Activated CD8-positive, alpha-beta memory T cell treated with anti-CD3 and anti-CD28 coated beads, Interleukin-2, amount 10 ng/mL, durations not matched to agents 7 days and 5 days (primary cell): ENCODE results near the gene TIMM44. TPM values are rescaled to one million over a fixed set of nuclear protein-coding genes. Genes with fewer than 3 reads are reported as not detected.

Experiments used
- ATAC-seq: fragments of 150-1000 bp; cut with Tn5 transposase; one replicate; pipeline ENCODE4 v1.10.0; 2021; ENCODE audit warnings: moderate library complexity
- CTCF ChIA-PET: fragments of 350-600 bp; sonication (Branson Sonifier 250); formaldehyde crosslinking; loops from one replicate; lab custom pipeline; 2021; ENCODE audit warnings: antibody characterized with exemption; lab: Charles Lee
- DNase-seq: peaks from one replicate; pipeline ENCODE4 v3.0.0-alpha.2; 2020
- H3K27ac Mint-ChIP-seq: one replicate; pipeline ENCODE4 v1.8.0; 2021; ENCODE audit warnings: mild to moderate bottlenecking, mixed read lengths
- H3K27me3 Mint-ChIP-seq: one replicate; pipeline ENCODE4 v1.8.0; 2021; ENCODE audit warnings: mixed read lengths
- H3K36me3 Mint-ChIP-seq: one replicate; pipeline ENCODE4 v1.8.0; 2021; ENCODE audit warnings: mild to moderate bottlenecking, mixed read lengths
- H3K4me1 Mint-ChIP-seq: one replicate; pipeline ENCODE4 v1.8.0; 2021; ENCODE audit warnings: mixed read lengths
- H3K4me3 Mint-ChIP-seq: one replicate; pipeline ENCODE4 v1.8.0; 2021; ENCODE audit warnings: mild to moderate bottlenecking, moderate library complexity, mixed read lengths
- H3K9me3 Mint-ChIP-seq: one replicate; pipeline ENCODE4 v1.8.0; 2022; ENCODE audit warnings: low read depth, mixed read lengths
- total RNA-seq, 2 experiments: library from RNA; stranded (reverse); gene quantifications; one replicate each; pipeline ENCODE4 v1.2.3, GENCODE V29; 2021

Gene TIMM44
- total RNA-seq, 2 experiments from 2014 or later, result 63.7 to 76.4 TPM

DNA sequence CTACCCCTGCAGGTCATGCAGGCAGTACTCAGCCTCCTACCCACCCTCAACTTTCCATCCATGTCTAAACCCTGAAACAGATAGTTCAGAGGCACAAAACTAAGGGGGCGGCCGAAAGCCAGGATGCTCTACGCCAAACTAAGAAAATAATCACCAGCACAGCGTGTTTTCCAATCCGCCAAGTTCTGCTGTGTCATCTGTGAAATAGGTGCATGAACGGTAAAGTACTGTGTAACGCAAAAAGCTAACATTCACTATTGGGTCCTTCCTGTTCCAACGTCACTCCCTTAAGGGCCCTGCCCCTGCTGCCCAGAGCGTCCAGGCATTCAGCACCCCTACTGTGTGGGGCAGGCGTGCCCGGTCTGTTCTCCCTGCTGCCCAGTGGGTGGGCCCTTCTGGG, 12.2 kb upstream of the TIMM44 start:
- CTCF ChIA-PET, result no interaction called here
- ATAC-seq (no peak), DNase-seq (no peak)
- H3K4me1 Mint-ChIP-seq, result no peaks in the 10 kb centered on the region
- no peak overlapping the region for H3K27ac Mint-ChIP-seq
- H3K27me3 Mint-ChIP-seq, result no peaks in the 10 kb centered on the region
- no peaks in the 10 kb centered on the region for H3K9me3 Mint-ChIP-seq
- no peak overlapping the region for H3K4me3 Mint-ChIP-seq
- H3K36me3 Mint-ChIP-seq, result no peaks in the 10 kb centered on the region

DNA sequence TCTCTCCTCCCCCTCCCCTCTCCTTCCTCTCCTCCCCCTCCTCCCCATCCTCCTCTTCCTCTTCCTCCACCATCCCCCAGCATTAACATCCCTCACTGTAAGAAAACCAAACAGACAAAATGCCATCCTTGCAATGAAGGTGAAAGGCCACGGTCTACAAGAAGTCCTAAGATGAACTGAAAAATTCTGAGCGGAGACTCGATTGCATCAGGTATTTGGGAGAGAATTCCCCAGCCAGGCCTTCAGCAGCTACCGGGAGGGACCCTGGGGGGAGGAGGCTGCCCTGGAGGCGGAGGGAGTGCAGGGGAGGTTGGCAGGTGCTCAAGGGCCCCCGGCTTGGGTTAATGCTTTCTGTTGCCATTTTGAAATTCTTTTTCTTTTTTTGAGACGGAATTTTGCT, 10.1 kb upstream of the TIMM44 start:
- CTCF ChIA-PET, result interaction anchor here (0.7 kb wide), 1 partner anchor 9 kb away, joined by 3 read pairs; no protein-coding TSS in a partner anchor
- Mint-ChIP-seq H3K4me1 (no peaks in the 10 kb centered on the region), H3K27me3 (no peaks in the 10 kb centered on the region), H3K9me3 (no peaks in the 10 kb centered on the region), H3K4me3 (no peak overlapping the region), H3K36me3 (no peaks in the 10 kb centered on the region), H3K27ac (no peak overlapping the region)
- DNase-seq (no peak), ATAC-seq (no peak)

DNA sequence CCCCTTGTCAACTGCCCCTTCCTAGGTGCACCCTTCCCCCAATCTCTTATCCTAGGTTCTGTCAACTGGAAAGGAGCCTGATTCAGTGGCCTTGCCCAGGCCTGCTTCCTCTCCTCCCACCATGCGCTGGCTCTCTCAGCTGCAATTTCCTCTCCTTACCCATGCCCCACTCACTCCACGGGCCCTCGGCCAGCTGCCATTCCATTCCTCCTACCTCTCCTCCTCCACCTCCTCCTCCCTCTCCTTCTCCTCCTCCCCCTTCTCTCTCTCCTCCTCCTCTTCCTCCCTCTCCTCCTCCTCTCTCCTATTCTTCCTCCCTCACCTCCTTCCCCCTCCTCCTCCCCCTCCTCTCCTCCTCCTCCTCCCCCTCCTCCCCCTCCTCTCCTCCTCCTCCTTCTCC, 9.6 kb upstream of the TIMM44 start:
- CTCF ChIA-PET, result no interaction called here
- Mint-ChIP-seq H3K4me1 (no peaks in the 10 kb centered on the region), H3K27ac (no peak overlapping the region), H3K9me3 (no peaks in the 10 kb centered on the region), H3K36me3 (no peaks in the 10 kb centered on the region), H3K27me3 (no peaks in the 10 kb centered on the region), H3K4me3 (no peak overlapping the region)
- peak; percentile 23 for ATAC-seq
- DNase-seq, result no peak

DNA sequence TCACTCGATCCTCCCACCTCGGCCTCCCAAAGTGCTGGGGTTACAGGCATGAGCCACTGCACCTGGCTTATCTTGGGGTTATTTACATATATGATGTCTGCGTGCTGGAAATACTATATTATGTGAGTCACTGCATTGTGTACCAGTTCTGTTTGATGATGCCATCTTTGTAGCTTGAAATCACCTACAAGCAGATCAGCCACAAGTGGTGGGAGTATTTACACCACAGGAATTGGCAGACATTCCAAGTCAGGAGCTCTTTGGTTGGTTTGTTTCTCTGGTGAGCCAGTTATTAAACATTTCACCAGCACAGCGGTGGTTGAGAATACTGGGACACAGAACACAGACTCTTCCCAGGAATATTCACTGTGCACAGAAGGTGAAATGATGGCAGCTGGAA, 4.5 kb upstream of the TIMM44 start:
- Mint-ChIP-seq H3K27me3 (no peaks in the 10 kb centered on the region), H3K4me3 (no peak overlapping the region), H3K9me3 (no peaks in the 10 kb centered on the region), H3K27ac (no peak overlapping the region), H3K36me3 (no peaks in the 10 kb centered on the region), H3K4me1 (peaks cover 14% of the 10 kb centered on the region)
- ATAC-seq, result no peak
- CTCF ChIA-PET, result no interaction called here
- no peak for DNase-seq

DNA sequence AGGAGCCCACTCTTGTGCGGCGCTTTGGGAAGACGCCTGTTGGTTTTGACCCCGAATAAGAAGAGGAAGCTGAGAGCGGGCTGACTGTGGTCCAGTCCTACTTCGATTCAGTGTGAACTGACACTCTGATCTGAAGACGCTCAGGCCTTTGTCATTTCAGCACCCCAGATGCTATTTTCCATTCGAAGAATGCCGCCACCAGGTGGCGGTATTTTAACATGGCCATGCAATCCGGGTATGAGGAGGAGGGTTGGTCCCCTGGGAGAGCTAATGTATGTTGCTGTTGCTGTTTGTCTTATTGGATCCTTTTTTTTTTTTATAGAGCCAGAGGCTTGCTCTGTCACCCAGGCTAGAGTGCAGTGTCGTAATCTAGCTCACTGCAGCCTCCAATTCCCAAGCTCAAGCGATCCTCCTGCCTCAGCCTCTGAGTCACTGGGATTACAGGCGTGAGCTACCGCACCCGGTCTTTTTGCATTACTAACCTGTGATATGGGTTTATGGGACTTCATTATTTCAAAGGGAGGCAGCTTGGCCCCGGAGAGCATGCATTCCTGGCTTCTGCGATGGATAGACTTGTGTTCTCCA, 803 bp upstream of the TIMM44 start:
- Mint-ChIP-seq H3K27me3 (no peaks in the 10 kb centered on the region), H3K36me3 (peaks cover 8% of the 10 kb centered on the region), H3K4me3 (peak overlapping the region; percentile 83), H3K4me1 (peaks cover 33% of the 10 kb centered on the region), H3K27ac (peak overlapping the region; percentile 91), H3K9me3 (no peaks in the 10 kb centered on the region)
- peak; percentile 92 for DNase-seq
- ATAC-seq, result peak; percentile 46
- CTCF ChIA-PET, result interaction anchor here (0.6 to 5.7 kb wide), 36 partner anchors 9 to 397 kb away, joined by 3 to 75 read pairs (median 4); partner anchors contain the start of genes CTXN1, ELAVL1, MAP2K7 and PET100

DNA sequence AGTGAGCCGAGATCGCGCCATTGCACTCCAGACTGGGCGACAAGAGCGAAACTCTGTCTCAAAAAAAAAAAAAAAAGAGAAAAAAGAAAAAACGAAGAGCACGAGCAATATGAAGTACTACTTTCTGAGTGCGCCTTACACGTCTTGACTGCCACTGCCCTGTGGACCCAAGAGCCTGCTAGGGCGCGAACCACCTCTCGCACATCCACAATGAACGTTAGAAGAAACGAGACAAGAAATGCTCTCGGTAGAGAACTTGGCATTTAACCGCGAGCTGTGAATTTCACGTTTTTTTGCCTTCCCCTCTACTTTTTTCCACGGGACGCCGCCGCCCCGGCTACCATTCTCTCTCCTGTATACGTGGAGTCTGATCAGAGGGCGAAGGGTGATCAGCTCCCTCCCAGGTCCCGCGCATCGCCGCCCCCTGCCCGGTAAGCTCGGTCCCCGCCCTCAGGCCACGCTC, 454 bp downstream of the TIMM44 start:
- Mint-ChIP-seq H3K4me1 (peaks cover 33% of the 10 kb centered on the region), H3K27ac (peak overlapping the region; percentile 91), H3K36me3 (peaks cover 13% of the 10 kb centered on the region), H3K27me3 (no peaks in the 10 kb centered on the region), H3K9me3 (no peaks in the 10 kb centered on the region), H3K4me3 (peak overlapping the region; percentile 83)
- peak; percentile 6 for ATAC-seq
- no peak for DNase-seq
- CTCF ChIA-PET, result interaction anchor here (0.6 to 5.7 kb wide), 21 partner anchors 14 to 399 kb away, joined by 3 to 75 read pairs (median 7); partner anchors contain the start of genes CTXN1, ELAVL1, MAP2K7 and PET100

DNA sequence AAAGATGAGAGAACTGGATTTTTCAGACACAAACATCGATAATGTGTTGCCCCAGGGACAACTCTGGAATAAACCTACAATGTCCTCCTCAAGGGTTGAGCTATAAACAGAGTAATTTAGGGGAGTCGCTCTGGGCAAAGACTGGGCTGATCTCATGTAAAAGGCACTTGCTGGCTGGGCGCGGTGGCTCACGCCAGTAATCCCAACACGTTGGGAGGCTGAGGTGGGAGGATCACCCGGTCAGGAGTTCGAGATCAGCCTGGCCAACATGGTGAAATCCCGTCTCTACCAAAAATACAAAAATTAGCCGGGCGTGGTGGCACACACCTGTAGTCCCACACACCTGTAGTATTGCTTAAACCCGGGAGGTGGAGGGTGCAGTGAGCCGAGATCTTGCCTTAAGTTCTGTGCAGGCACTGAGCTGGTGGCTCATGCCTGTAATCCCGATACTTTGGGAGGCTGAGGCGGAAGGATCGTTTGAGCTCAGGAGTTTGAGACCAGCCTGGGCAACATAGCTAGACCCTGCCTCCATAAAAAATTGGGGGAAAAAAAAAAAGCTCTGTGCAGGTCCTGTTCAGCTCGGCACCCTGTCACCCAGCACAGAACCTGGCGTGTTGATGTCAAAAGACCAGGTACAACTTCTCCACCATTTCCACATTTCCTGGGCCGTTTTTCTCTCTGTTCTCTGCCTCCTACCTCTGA, 1.4 kb downstream of the TIMM44 start:
- no peak for DNase-seq
- no peaks in the 10 kb centered on the region for H3K9me3 Mint-ChIP-seq
- CTCF ChIA-PET, result interaction anchor here (3.4 to 5.7 kb wide), 2 partner anchors 21 to 63 kb away, joined by 74 to 75 read pairs; partner anchors contain the start of genes ELAVL1 and SNAPC2
- H3K4me3 Mint-ChIP-seq, result peak overlapping the region; percentile 83
- H3K27ac Mint-ChIP-seq, result peak overlapping the region; percentile 60
- H3K4me1 Mint-ChIP-seq, result peaks cover 33% of the 10 kb centered on the region
- no peak for ATAC-seq
- peaks cover 16% of the 10 kb centered on the region for H3K36me3 Mint-ChIP-seq
- H3K27me3 Mint-ChIP-seq, result no peaks in the 10 kb centered on the region

DNA sequence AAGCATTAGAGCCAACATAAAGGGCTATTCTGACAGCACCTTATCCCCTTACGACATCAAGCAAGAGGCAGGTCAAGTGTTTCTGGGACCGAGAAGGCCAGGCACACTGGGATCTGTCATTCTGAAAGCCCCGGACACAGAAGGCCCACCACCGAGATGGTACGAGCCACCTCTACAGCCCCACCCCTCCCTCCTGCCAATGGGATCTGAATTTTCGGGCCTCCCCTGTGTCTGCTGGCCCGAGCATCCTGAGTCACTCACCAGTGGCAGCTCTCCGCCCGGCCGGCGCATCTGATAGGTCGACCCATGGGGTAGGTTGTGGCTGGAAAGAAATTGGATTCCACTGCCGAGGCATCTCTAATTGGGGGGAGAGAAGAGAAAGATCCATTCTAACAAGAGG, 2.6 kb downstream of the TIMM44 start:
- ATAC-seq (no peak), DNase-seq (no peak)
- Mint-ChIP-seq H3K4me3 (peak overlapping the region; percentile 18), H3K27me3 (no peaks in the 10 kb centered on the region), H3K4me1 (peaks cover 33% of the 10 kb centered on the region), H3K36me3 (peaks cover 16% of the 10 kb centered on the region), H3K9me3 (no peaks in the 10 kb centered on the region), H3K27ac (no peak overlapping the region)
- CTCF ChIA-PET, result interaction anchor here (5.7 kb wide), 1 partner anchor 20 kb away, joined by 75 read pairs; the partner anchor contains the start of gene SNAPC2

DNA sequence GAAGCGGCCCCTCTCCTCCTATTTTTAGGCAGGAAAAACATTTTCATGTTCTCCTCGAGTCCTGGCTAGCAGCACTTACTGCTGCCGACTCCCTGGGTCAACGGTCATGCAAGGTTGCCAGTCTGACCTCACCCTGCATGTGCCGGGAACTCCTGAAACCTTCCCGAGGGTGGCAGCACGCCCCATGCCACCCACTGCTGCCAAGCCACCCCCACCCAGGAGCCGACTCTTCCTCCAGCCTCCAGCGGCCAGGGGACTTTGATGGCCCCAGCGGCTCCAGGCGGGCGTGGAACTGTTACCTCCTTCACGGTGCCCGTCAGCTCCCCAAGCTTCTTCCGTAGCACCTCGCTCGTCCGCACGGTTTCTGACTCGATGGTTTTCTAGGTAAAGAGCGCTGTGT, 8.7 kb downstream of the TIMM44 start:
- H3K4me3 Mint-ChIP-seq, result no peak overlapping the region
- H3K27me3 Mint-ChIP-seq, result no peaks in the 10 kb centered on the region
- CTCF ChIA-PET, result interaction anchor here (0.9 to 1.1 kb wide), 2 partner anchors 9 to 31 kb away, joined by 3 to 4 read pairs; partner anchors contain the start of genes MAP2K7 and TIMM44
- no peak for ATAC-seq
- no peak for DNase-seq
- peaks cover 17% of the 10 kb centered on the region for H3K36me3 Mint-ChIP-seq
- H3K9me3 Mint-ChIP-seq, result no peaks in the 10 kb centered on the region
- no peak overlapping the region for H3K27ac Mint-ChIP-seq
- no peaks in the 10 kb centered on the region for H3K4me1 Mint-ChIP-seq

DNA sequence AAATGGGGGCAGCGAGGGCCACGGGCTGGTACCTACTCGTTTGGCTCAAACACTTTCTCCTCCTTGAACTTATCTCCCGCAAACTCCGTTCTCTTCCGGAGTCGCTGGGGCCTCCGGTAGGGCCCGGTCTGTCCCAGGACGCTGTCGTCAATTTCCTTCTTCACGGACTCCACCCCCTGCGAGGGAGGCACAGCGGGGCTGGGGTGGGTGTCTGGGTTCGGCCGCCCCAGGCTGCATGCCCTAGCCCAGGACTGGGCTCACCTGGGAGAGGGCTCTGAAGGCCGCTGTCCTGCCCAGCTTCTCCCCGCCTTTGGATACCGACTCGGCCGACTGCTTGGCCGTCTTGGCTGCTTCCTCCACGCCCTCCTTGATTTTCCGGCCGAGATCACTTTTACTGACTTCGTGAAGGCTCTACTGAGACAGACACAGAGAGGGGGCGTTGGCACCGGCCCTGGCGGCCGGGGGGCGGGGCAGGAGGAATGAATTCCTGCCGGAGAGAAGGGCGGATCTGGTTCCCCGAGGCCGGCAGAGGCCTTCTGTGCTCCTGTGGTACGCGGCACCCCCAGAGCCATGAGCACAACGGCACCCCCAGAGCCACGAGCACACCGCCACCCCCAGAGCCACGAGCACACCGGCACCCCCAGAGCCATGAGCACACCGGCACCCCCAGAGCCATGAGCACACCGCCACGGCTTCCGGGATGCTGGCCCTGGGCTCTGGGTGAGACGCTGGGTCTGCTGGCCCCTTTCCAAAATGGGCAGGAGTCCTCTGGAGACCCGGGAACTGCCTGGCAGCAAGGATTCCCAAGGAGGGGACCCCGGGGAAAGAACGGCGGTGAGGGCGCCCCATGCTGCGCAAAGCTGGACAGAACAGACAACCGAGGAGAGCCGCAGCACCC, 9.4 kb downstream of the TIMM44 start:
- no peak for ATAC-seq
- H3K9me3 Mint-ChIP-seq, result no peaks in the 10 kb centered on the region
- no peak overlapping the region for H3K27ac Mint-ChIP-seq
- H3K4me1 Mint-ChIP-seq, result no peaks in the 10 kb centered on the region
- peaks cover 17% of the 10 kb centered on the region for H3K36me3 Mint-ChIP-seq
- H3K27me3 Mint-ChIP-seq, result no peaks in the 10 kb centered on the region
- DNase-seq, result no peak
- CTCF ChIA-PET, result no interaction called here
- H3K4me3 Mint-ChIP-seq, result no peak overlapping the region

DNA sequence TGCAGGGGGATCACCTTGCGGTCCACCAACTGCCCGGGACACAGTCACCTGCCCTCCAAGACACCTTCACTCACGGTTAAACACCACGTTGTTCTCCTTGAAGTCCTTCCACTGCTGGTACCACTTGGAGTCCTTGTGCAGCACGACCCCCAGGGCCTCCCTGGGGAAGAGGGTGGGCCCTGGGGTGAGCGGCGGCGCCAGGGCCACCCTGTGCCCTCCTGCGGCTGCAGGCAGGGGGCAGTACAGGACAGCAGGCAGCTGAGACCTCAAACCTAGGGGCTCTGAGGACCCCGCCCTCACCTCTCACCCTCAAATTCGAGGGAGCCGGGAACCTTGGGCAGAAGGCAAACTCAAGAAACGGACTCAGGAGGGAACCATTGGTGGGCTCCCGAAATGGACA, 10.1 kb downstream of the TIMM44 start:
- Mint-ChIP-seq H3K4me1 (peaks cover under 1% of the 10 kb centered on the region), H3K9me3 (no peaks in the 10 kb centered on the region), H3K27me3 (no peaks in the 10 kb centered on the region), H3K27ac (no peak overlapping the region), H3K36me3 (peaks cover 13% of the 10 kb centered on the region), H3K4me3 (no peak overlapping the region)
- CTCF ChIA-PET, result no interaction called here
- ATAC-seq (no peak), DNase-seq (no peak)

DNA sequence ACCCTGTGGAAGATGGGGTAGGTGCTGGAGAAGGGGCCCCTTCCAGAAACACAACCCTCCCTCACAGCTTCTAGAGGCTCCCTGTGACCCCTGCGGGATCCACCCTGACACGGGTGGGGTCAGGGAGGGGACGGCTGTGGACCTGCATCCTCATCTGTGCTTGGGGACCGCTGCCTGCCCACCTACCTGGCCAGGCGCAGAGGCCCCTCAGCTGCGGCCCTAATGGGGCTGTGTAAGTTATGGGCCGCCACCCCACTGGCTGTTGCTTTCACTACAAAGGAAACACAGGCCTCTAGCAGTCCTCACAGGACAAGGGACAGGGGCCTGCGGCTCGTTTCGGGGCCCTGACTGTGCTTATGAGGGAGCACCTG, 10.6 kb downstream of the TIMM44 start:
- no peak for ATAC-seq
- Mint-ChIP-seq H3K27ac (no peak overlapping the region), H3K4me1 (peaks cover 3% of the 10 kb centered on the region), H3K36me3 (peaks cover 12% of the 10 kb centered on the region), H3K27me3 (no peaks in the 10 kb centered on the region), H3K9me3 (no peaks in the 10 kb centered on the region), H3K4me3 (no peak overlapping the region)
- no peak for DNase-seq
- CTCF ChIA-PET, result no interaction called here

DNA sequence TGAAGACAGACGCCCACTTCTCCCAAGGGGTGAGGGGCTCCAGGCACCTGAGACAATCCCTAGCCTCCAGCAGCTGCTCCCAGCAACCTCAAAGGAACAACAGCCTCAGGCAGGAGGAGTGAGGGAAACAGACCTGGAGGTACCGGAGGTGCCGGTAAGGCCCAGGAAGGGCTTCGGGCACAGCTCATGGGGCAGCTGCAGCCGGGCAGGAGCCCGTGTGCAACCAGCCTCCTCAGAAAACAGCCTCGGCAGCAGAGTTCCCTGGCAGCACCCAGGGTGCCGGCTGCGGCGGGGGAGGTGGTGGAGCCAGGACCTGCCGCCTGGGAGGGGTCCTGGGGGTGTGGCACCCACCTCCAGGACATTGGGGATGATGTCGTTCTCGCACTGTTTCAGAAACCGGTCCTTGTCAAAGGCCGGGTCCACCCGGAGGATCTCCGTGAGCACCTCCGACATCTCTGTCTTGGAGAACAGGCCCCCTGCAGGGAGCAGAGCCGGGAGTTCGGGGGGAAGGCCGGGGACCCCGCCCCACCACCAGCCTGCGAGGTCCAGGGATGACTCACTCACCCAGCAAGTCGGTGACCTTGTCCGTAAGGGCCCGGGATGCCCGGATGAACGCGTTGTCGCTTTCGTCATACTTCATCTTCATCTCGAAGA, 11.1 kb downstream of the TIMM44 start:
- ATAC-seq (no peak), DNase-seq (no peak)
- Mint-ChIP-seq H3K9me3 (no peaks in the 10 kb centered on the region), H3K4me3 (no peak overlapping the region), H3K27me3 (no peaks in the 10 kb centered on the region), H3K27ac (no peak overlapping the region), H3K36me3 (peaks cover 9% of the 10 kb centered on the region), H3K4me1 (peaks cover 3% of the 10 kb centered on the region)
- CTCF ChIA-PET, result no interaction called here
